Measurements from ENCODE around the gene GSC2.

Gene GSC2

DNA sequence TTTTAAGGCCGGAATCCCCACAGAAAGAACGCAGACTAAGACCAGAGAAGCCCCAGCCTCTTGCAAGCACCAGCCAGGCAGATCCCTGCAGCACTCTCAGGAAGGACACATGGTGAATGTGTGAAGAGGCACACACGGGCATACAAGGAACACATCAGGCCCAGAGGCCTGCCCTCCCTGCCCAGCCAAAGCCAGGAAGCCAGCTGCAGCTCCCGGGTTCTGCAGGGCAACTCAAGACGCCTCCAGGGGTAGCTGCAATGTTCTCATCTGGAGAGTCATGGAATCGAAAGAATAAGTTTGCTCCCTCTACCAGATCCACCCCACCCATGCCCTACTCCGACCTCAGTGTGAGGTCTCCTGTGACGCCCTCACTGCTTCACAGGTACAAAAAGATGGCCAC, 30.1 kb downstream of the GSC2 start:
- no peak for DNase-seq (ENCODE audit: low spot score)

DNA sequence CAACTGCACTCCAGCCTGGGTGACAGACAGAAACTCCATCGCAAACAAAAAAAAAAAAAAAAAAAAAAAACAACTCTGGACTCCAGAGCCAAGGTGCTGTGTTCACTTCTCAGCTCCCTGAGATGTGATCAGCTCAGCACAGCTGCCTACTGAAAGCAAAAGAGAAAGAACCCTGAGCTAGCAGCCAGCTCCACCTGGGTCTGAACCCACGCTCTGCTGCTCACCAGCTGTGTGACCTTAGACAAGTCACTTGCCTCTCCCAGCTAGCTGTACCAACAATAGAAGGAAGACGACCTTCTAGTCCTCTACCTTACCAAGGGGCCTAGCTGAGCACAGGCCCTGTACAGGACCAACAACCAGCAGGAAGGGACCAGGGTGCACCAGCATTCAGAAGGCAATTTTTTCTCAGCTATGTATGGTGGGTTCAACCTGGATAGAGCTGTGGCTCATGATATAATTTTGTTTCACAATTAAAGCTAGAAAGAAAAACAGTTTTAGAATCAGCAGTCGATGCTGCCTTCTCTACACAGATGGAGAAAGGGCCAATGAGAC, 31.7 kb downstream of the GSC2 start:
- no peak for DNase-seq (ENCODE audit: low spot score)

DNA sequence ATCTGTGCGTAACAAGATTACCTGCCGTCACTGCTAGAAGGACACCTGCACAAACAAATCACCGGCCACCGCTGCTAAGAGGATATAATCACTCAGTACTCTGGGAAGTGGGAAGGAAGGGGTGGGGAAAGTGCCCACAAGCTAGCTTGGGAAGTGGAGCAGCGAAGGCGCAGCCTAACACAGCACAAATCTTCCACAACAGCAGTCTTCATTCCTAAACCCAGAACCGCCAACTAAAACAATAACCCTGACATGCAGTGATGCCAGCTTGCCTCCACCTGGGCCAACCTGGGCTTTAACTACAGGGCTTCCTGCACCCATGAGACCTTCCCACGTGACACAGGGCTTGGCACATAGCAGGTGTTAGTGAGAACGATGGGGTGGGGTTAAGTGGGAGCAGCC, 33.0 kb downstream of the GSC2 start:
- no peak for DNase-seq (ENCODE audit: low spot score)

DNA sequence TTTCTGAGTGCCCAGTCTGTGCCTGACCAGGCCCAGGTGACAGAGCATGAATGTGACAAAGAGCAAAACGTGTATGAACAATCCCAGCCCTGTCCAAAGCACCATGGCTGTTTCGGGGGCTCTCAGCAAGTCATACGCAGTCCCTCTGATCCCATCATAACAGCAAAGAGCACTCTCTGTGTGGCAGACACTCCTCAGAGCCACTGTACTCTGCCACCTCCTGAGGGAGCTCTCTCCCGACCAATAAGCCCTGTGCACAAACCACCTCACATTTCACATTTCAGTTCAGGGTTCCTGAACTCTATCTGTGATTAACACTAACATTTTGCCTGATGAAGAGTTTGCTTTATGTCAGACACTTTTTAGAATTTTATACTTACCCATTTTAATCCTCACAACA, 34.5 kb downstream of the GSC2 start:
- DNase-seq (ENCODE audit: low spot score) = peak; percentile 38

DNA sequence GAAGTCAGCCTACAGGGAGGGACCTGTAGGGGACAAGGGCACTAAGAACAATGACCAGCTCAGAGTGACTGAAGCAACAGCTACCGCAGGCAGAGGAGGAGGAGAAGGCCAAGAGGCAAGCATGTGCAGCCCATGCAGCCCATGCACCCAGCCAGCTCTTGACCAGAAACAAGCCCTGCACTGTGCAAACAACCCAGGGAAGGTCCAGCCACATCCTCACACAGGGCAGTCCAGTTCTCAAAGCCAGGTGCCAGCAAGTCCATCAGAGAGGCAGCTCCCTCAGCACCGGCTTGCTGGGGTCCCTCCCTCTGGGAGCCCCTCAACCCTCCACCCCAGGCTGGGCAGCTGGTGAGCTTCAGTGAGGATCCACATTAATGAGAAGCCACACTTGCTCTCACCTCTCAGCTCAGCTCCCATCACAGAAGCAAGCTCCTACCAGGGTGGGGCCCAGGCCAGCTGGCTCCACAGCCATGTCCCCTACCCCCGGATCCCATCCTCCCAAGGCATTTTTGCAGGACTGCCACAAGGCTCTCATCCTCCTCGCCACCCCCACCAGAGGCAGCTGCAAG, 35.0 kb downstream of the GSC2 start:
- DNase-seq (ENCODE audit: low spot score) = no peak

DNA sequence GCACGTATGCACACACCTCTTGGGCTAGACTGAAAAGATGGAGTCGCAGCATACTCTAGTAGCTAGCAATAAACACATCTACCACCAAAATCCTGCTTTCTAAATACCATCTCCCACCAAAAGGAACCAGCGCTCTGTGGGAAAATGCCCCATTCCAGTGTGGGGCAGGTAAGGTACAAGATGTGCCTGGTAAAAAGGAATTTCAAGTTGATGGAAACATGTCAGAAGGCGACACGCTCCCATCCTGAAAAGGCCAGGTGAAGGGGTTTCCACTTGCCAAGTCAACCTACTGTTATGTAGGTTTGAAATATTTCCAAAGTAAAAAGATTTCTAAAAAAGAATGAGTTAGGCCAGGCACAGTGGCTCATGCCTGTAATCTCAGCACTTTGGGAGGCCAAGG, 36.7 kb downstream of the GSC2 start:
- no peak for DNase-seq (ENCODE audit: low spot score)

DNA sequence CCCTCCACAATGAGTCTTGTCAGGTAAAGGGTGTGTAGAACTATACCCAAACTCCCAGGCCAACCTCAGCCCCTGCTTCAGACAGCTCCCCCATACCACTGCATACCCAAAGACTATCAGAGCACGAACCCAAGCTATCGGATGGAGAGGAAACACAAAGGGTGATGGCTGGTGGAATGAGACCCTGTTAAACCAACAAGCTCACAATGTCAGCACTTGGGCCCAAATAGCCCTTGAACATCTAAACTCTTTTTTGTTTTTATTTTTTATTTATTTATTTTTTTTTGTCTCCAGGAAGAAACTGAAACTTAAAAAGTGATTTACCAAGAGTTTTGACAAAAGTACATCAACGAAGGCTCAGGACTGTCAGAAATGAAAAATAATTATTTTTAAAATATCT, 38.5 kb downstream of the GSC2 start:
- DNase-seq (ENCODE audit: low spot score) = no peak

DNA sequence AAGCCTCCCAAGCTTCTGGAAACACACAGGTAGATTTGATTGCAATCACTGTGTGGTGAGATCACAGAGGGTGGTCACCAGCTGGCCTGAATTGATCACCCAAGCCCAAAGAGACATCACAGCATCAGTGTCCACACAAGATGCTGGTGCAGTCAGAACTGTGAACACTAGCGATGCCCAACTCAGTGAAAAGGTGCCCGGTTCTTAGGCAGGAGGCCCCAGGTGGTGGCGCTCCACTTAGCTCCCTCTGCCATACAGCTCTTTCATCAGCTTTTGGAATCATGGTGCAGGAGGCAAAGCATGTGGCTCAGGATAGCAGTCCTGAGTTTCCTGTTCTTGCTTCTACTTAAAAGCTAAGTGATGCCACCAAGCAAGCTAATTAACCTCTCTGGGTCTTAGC, 39.0 kb downstream of the GSC2 start:
- no peak for DNase-seq (ENCODE audit: low spot score)

DNA sequence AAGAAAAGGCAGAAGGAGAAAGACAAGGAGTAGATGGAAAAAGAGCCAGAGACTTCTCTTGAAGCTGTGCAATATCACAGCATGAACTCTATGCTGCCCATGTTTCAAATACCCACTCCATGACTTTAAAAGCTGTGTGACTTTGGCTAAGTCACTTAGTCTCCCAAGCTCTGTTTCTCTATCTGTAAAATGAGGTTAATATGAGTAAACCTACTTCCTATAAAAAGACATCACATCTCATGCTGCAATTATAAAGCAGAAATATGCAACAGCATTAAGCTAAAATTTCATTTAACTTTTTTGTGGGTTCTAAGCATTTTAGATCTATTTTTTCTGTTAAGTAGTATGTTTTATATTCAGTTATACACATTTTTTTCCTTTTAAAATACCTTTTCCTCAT, 39.4 kb downstream of the GSC2 start:
- DNase-seq (ENCODE audit: low spot score) = no peak

DNA sequence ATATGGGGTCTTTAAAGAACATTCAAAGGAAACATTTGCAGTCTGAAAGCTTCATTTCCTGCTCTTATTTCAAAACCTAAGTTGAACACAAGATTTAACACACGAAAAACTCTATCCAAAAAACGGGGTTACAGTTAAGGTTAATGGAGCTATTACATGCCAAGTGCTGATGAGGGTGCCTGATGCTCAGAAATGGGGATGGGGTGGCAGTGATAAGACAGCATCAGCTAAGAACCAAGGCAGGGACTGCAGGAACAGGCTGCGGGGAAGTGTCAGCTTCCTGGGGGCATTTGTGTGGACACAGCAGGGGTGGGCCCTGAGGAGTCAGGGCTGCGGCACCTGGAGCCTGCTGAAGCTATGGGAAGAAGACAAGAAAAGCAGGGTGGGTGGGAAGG, 40.0 kb downstream of the GSC2 start:
- no peak for DNase-seq (ENCODE audit: low spot score)

DNA sequence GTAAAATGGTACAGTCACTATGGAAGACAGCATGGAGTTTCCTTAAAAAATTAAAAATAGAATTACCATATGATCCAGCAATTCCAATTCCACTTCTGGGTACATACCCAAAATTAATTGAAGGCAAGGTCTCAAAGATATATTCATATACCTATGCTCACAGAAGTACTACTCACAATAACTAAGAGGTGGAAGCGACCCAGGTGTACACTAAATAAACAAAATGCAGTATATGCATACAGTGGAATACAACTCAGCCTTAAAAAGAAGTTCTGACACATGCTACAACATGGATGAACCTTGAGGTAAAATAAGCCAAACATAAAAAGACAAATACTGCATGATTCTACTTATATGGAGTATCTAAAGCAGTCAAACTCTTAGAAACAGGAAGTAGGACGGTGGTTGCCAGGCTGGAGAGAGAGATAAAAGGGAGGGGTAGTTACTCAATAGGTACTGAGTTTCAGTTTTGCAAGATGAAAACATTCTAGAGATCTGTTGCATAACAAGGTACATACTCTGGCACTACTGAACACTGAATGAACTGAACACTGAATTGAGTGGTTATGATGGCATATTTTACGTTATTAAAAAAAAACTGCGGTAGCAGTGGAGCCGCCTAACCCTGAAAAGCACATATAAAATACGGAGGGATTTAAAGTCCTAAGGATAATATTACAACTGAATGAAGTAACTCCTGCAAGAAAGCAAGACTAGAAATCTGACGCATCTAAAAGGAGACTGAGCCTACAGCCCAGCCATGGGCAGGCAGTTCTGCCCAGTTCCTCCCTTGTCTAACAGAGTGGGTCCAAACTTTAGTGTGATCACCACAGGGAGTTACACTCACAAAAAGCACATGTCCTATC, 40.7 kb downstream of the GSC2 start:
- no peak for DNase-seq (ENCODE audit: low spot score)

DNA sequence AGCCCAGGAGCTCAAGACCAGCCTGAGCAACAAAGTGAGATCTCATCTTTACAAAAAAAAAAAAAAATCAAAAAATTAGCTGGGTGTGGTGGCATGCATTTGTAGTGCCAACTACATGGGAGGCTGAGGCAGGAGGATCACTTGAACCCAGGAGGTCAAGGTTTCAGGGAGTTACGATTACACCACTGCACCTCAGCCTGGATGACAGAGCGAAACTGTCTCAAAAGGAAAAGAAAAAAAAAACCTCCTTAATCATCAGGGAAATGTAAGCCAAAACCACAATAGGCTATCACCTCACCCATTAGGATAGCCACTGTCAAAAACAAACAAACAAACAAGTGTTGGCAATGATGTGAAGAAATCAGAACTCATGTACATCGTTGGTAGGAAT, 41.3 kb downstream of the GSC2 start:
- DNase-seq (ENCODE audit: low spot score) = no peak

DNA sequence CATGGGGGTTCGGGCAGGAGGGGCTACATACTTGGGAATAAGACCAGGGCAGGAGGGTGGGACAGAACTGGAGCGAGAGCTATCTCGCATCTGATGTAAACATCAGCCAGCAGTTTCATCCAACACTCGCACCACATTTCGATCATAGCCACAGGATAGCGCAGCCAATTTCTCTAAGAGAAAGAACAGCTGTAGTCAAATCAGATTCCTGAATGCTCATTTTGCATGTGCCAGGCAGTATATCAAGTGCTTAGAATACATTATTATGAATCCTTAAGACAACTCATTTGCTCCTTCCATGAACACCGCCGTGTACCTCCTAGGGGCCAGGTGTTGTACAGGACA, 42.4 kb downstream of the GSC2 start:
- no peak for DNase-seq (ENCODE audit: low spot score)

DNA sequence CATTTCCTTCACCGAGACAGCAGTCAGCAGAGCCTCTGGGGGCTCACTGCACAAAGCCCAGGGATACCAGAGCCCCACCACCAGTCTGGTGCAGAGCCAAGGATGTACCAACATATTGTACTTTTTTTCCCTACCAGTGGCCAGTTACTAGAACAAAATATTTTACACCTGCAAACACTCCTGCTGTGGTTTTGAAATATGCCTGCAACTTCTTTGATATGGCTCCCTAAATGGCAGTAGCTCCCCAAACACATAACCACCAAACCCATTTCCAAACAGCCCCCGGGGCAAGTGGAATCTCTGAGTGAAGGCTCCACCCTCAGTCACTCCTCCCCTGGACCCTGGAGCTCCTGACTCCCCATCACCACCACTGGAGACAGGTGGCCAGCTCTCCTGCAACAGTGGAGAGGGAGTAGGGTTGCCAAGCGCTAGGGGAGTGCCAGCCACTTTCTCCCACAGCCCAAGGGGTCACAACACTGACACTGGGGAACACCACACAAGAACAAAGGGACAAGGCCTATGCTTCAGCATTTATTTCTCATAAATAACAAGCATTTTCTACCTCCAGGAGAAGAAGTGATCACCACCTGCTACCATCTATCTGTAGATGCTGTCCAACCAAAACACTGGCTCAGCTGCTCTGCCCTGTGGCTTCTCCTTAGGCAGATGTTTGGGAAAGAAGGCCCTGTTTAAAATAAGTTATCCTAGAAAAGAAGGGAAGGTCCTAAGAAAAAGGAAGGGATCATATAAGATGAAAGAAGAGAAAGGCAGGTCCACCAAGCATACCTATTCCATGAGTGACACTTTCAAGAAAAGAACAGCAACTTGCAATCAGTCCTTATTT, 43.0 kb downstream of the GSC2 start:
- DNase-seq (ENCODE audit: low spot score) = no peak

DNA sequence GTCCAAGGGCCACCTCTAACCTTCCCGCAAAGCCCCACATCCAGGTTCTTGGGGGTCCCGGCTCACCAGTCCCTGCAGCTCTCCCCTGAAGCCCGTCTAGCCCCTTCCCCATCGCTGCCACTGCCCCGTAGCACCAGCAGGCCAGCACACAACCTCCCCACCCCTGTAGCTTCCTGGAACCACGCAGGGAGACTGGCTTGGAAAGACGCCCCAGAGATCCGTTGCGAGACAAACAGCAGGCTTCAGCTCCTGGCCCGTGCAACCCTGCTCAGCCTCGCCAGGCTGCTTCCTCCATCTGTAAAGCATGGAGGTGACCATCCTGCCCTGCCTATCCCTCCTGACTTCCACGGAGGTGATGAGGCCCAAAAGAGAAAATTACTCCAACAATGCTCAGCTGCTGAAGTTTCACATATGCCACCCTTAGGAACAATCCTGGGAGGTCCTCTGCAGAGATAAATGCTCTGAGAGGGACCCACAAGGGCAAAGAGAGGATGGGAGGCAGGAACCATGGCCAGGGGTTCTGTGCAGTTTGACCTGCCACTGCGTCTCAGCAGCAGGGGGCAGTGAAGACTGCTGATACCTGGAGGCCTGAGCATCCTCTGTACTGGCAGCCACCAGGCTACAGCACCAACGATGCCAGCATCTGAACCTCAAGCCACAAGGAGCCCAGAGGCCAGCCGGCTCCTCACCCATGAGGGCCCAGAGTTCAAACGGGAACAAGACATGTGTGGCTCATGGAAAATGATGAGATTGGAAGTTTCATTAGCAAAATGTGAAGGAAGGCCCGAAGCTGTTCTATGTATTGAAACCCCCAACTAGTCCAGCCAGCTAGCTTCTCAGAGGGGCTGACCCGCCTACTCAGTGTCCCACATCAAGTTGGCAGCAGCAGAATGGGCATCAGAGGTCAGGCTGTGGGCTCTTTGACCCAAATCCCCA, 44.0 kb downstream of the GSC2 start:
- no peak for DNase-seq (ENCODE audit: low spot score)

DNA sequence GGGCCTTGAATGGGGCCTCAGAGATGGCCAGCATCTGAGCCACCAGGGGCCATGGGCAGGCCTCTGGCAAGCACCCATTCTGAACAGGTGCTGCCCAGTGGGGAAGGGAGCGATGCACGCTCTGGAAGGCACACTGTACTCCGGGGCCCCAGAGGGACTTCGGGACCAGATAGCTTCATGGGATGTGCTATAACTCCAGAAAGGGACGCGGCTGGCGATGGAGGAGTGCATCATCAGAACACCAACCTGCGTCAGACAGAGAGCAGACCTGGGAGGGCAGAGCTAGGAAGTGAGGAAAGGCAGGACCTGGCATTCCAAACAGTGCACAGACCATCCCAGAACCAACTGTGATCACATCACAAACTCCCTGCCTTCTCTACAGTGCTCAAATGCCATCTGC, 44.6 kb downstream of the GSC2 start:
- DNase-seq (ENCODE audit: low spot score) = no peak

DNA sequence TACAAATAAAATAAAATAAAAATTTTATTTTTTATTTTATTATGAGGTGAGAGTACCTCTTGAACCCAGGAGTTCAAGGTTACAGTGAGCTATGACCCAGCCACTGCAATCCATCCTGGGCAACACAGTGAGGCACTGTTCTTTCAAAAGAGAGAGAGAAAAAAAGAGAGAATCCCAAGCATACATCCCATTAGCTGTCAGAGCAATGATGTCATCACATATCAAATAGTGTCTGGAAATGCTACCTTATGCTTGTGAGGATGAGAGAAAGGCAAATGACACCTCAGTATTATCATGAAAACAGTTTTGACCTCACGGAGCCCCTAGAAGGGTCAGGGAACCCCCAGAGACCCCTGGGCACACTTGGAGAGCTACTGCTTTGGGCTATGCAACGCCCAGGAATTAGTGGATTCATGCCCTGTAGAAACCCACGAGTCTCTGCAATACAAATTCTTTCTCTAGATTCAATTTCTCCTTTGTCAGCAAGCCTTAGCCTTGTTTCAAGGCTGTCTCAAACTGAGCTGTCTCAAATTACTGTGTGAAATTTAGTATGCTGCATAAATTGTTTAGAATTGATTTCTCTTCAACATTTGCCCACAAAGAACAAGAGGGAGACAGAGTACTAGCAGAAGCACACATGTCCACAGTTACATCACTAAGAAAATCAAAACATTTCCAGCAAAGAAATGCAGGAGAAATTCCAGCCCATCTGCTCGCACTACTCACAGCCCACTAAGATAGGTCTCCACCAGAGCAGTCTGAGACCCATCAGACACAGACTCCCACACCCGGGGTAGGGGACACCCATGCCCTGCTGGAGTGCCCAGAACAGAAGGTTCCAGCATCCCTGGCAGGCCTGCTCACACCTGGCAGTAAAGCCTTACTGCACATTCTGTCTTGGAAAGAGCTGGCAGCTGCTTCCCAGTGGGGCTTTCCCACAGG, 45.9 kb downstream of the GSC2 start:
- DNase-seq (ENCODE audit: low spot score) = no peak

DNA sequence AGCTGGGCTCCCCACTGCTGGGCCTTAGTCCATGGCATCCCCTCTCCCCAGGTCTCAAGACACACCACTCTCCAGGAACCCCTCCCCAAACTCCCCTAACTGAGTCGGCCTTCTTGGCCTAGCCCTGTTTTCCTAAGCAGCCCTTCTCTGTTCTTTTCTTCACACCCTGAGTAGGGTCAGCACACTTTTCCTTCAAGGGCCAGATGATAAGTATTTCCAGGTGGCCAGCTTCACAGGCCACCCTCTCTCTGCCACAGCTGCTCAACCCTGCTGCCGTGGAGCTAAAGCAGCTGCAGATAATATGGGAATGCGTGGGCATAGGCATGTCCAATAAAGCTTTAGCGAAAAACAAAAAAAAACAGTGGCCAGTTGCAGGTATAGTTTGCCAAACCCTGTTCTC, 51.9 kb downstream of the GSC2 start:
- DNase-seq (ENCODE audit: low spot score) = no peak

DNA sequence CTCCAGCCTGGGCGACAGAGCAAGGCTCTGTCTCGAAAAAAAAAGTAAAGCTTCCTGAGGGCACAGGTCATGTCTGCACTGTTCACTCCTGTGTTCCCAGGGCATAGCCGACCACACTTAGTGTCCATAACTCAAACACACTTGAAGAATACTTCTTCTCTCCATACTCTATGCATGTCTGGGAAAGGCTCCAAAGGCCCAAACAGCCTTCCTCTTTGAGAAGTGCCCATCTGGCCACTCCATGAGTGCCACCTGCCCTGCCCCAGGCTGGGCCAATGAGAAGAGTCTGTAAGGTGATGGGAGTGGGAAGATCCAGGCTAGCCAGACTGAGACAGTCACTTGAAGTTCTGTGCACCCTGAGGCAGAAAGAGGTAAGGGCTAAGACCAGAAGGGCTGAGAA, 52.6 kb downstream of the GSC2 start:
- DNase-seq (ENCODE audit: low spot score) = no peak
